Lung (tissue), 12 donors: Measurements from ENCODE around the gene EXOSC9. TPM values are rescaled to one million over a fixed set of nuclear protein-coding genes. Genes with fewer than 3 reads are reported as not detected.

ENCODE experiments used
- ATAC-seq: fragments of 200-7000 bp; cut with Tn5 transposase; one replicate; pipeline ENCODE4 v1.9.1; 2020; ENCODE audit warnings: moderate number of reproducible peaks; ENCODE audit not compliant: insufficient read depth, low FRiP score
- DNase-seq, 3 donors: peaks; one replicate each; pipeline ENCODE4 v3.0.0-alpha.2; 2013 to 2017
- H3K27ac ChIP-seq, 2 donors: one replicate each; pipeline ENCODE4 v1.5.1; 2013; ENCODE audit warnings: mild to moderate bottlenecking in 2 of 2, moderate library complexity in 2 of 2, control low read depth in 1 of 2, inconsistent platforms in 1 of 2, low read depth in 1 of 2, low read length in 1 of 2
- H3K27me3 ChIP-seq, 3 donors: one replicate each; pipeline ENCODE4 v1.5.1; 2013; ENCODE audit warnings: low read length in 2 of 3; ENCODE audit not compliant: control insufficient read depth in 3 of 3, insufficient read depth in 3 of 3
- H3K36me3 ChIP-seq, 4 donors: one replicate each; pipeline ENCODE4 v1.5.1; 2013; ENCODE audit warnings: low read length in 4 of 4, mild to moderate bottlenecking in 1 of 4, moderate library complexity in 1 of 4; ENCODE audit not compliant: control insufficient read depth in 4 of 4, insufficient read depth in 4 of 4
- H3K4me1 ChIP-seq, 5 donors: one replicate each; pipeline ENCODE4 v1.5.1; 2013; ENCODE audit warnings: low read length in 5 of 5, mild to moderate bottlenecking in 2 of 5, moderate library complexity in 1 of 5; ENCODE audit not compliant: control insufficient read depth in 5 of 5, insufficient read depth in 5 of 5
- H3K4me3 ChIP-seq: one replicate; pipeline ENCODE4 v1.5.1; 2013; ENCODE audit warnings: mild to moderate bottlenecking, control low read depth, moderate library complexity
- H3K9ac ChIP-seq, 2 donors: one replicate each; pipeline ENCODE4 v1.5.1; 2013; ENCODE audit warnings: low read length in 2 of 2, control low read depth in 1 of 2; ENCODE audit not compliant: insufficient read depth in 1 of 2
- H3K9me3 ChIP-seq, 4 donors: one replicate each; pipeline ENCODE4 v1.5.1; 2013; ENCODE audit warnings: low read length in 3 of 4, mild to moderate bottlenecking in 1 of 4, moderate library complexity in 1 of 4; ENCODE audit not compliant: control insufficient read depth in 4 of 4, insufficient read depth in 3 of 4
- CTCF ChIP-seq: IDR thresholded peaks from 2 replicates; pipeline ENCODE4 v1.5.1; 2012; ENCODE audit warnings: mild to moderate bottlenecking; ENCODE audit errors: control extremely low read depth, extremely low read depth
- WGBS, 2 donors: extraction: QIAGEN DNeasy Blood & Tissue Kit; methylation state at CpG; one replicate each; pipeline ENCODE4 v1.1.7; 2013; 5-methylcytosine and 5-hydroxymethylcytosine counted together
- polyA plus RNA-seq, 2 donors: library from polyadenylated mRNA; stranded (reverse); fragments of 200-250 nt; gene quantifications; one replicate each; pipeline ENCODE4 v1.2.1, GENCODE V29; 2013
- total RNA-seq, 2 donors: library from RNA; depleted of rRNA in 1 of 2; stranded (reverse); fragments of >200 nt in 1 of 2; gene quantifications; one replicate each; pipeline ENCODE4 v1.2.1, GENCODE V29; 2014 to 2021
- donor health status: control.
- donor health status: control.
- donor health status: Bipolar disorder and iron deficiency.
- donor health status: healthy.
- donor health status: DM: yes; HTN: yes; CAD: no.

EXOSC9 gene
- total and polyA plus RNA-seq, 4 donors = 15.9 to 30.9 (median 25.3) TPM

GRCh38 chr4:121827853-121828252, 26.7 kb downstream of the EXOSC9 start:
- 90 to 94% methylated on average over 1 of the region's 1 CpG for whole genome bisulfite sequencing, 2 donors
- peaks cover 4 to 16% (median 6%) of the 10 kb centered on the region in 4 donors for H3K36me3 ChIP-seq
- no peaks in the 10 kb centered on the region for H3K9me3 ChIP-seq
- no peak overlapping the region for H3K4me3 ChIP-seq
- no peak for TF ChIP-seq CTCF
- DNase-seq (no peak), ATAC-seq (no peak)
- H3K27ac ChIP-seq = no peak overlapping the region
- peaks cover 0 to 9% (median 2%) of the 10 kb centered on the region in 5 donors for H3K4me1 ChIP-seq
- no peaks in the 10 kb centered on the region for H3K27me3 ChIP-seq
- H3K9ac ChIP-seq = no peak overlapping the region

GRCh38 chr4:121829511-121829910, 28.4 kb downstream of the EXOSC9 start:
- peaks cover 4 to 16% (median 6%) of the 10 kb centered on the region in 4 donors for H3K36me3 ChIP-seq
- WGBS, 2 donors = 94 to 100% methylated on average over 5 of the region's 5 CpGs

GRCh38 chr4:121838136-121838535, 37.0 kb downstream of the EXOSC9 start:
- no peak for TF ChIP-seq CTCF
- ATAC-seq = no peak
- no peaks in the 10 kb centered on the region for H3K4me1 ChIP-seq
- no peaks in the 10 kb centered on the region for H3K9me3 ChIP-seq
- DNase-seq = no peak
- H3K9ac ChIP-seq = no peak overlapping the region
- no peak overlapping the region for H3K27ac ChIP-seq
- H3K36me3 ChIP-seq = peaks cover 1 to 26% (median 13%) of the 10 kb centered on the region in 4 donors
- no peak overlapping the region for H3K4me3 ChIP-seq
- H3K27me3 ChIP-seq = no peaks in the 10 kb centered on the region

More at GRCh38 chr4:121829511-121829910, 28.4 kb downstream of the EXOSC9 start:
- no peak for TF ChIP-seq CTCF
- Histone ChIP-seq H3K9me3 (no peaks in the 10 kb centered on the region), H3K27me3 (no peaks in the 10 kb centered on the region), H3K4me1 (peaks cover 0 to 2% (median 0%) of the 10 kb centered on the region in 5 donors), H3K4me3 (no peak overlapping the region), H3K27ac (no peak overlapping the region), H3K9ac (no peak overlapping the region)
- DNase-seq (no peak), ATAC-seq (no peak)

GRCh38 chr4:121842862-121843261, 41.7 kb downstream of the EXOSC9 start:
- no peak for DNase-seq

More at GRCh38 chr4:121842862-121843261, 41.7 kb downstream of the EXOSC9 start:
- ATAC-seq = no peak
- H3K4me1 ChIP-seq = no peaks in the 10 kb centered on the region
- WGBS, 2 donors = 91 to 96% methylated on average over 4 of the region's 4 CpGs
- no peak overlapping the region for H3K9ac ChIP-seq
- H3K9me3 ChIP-seq = no peaks in the 10 kb centered on the region
- peaks cover 6 to 21% (median 16%) of the 10 kb centered on the region in 4 donors for H3K36me3 ChIP-seq
- no peaks in the 10 kb centered on the region for H3K27me3 ChIP-seq
- no peak for TF ChIP-seq CTCF
- H3K4me3 ChIP-seq = no peak overlapping the region
- H3K27ac ChIP-seq = no peak overlapping the region
